ENCODE results near the gene UCK1.
"Not testable (repeated sequence)": the region's sequence is repeated elsewhere in the genome, so short reads cannot be mapped to it uniquely, and the experiment has no call there.

DNA sequence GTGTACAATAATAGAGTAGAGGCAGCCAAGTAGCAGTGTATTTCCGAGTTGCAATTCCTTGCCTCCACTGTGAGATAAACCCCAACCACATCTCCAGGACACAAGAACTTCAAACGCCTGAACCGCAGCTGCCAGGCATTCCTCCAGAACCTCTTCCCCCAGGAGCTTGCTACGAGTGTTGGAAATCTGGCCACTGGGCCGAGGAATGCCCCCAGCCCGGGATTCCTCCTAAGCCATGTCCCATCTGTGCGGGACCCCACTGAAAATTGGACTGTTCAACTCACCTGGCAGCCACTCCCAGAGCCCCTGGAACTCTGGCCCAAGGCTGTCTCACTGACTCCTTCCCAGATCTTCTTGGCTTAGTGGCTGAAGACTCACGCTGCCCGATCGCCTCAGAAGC lies 18.1 kb upstream of the UCK1 start:
- TF ChIP-seq SUZ12 (IDR thresholded peaks at IDR 0.05); TARDBP (IDR thresholded peaks at IDR 0.05); ZNF384 (IDR thresholded peaks at IDR 0.05); BHLHE40 (IDR thresholded peaks at IDR 0.05; ENCODE audit: borderline replicate concordance); NFRKB (IDR thresholded peaks at IDR 0.05); SP1 (IDR thresholded peaks at IDR 0.05); CTBP1 (IDR thresholded peaks at IDR 0.05; ENCODE audit: borderline replicate concordance); HDGF (IDR thresholded peaks at IDR 0.05; ENCODE audit: borderline replicate concordance): not testable (repeated sequence)
